ENCODE measurements around the gene TBC1D2.

- TF ChIP-seq CTCF (IDR thresholded peaks at IDR 0.05; ENCODE audit: low read depth, low read length) (no peak), POLR2A (IDR thresholded peaks at IDR 0.05; ENCODE audit: extremely low read depth, insufficient read length) (no peak), MAX (IDR thresholded peaks at IDR 0.05; ENCODE audit: low read depth, low read length) (peak; percentile 91)
Measured at GRCh38 chr9:98248737-98249474, 6.5 kb downstream of the TBC1D2 start.

Measured in NB4 (cell line).